ENCODE measurements around the gene SPTBN4. TPM values are rescaled to one million over a fixed set of nuclear protein-coding genes. Genes with fewer than 3 reads are reported as not detected.

SPTBN4 gene
- total RNA-seq, 1 donor from 2014 or later: 0.53 TPM

DNA sequence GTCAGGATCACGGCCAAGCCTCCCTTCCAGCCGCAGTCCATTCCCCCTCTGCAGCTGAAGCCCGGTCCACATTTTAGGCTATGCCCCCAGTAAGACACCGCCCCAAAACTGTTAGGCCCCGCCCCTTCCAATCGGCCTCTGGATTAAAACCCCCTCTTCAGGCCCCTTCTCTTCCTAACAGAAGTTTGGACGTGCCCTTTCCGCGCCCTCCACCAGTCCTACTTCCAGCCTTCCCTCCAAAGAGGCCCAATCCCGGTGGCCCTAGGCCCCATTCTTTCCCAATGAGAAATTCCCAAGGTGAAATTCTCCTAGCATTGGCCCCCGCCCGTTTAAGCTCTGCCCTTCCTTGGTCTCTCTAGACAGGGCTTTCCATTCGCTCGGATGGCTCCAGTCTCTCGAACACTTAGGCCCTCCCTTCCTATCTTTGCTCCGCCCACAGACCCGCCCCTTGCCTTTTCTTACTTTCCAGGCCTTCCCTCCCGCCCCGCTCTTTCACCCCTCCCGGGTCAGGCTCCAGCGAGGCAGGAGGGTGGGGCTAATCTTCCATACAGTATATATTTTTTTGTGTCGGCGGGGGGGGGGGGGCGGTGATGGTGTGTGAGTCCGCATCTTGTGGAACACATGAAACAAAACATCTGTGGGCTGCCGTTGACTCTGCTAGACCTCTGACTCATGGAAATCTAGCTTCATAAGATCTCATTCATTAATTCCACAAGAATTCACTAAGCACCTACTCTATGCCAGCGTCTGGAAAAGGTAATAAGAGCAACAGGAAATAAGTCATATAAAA, 148.0 kb downstream of the SPTBN4 start:
- H3K27ac ChIP-seq: peak overlapping the region; percentile 74
- intact Hi-C loops (cut with DNase I): no loop called here

DNA sequence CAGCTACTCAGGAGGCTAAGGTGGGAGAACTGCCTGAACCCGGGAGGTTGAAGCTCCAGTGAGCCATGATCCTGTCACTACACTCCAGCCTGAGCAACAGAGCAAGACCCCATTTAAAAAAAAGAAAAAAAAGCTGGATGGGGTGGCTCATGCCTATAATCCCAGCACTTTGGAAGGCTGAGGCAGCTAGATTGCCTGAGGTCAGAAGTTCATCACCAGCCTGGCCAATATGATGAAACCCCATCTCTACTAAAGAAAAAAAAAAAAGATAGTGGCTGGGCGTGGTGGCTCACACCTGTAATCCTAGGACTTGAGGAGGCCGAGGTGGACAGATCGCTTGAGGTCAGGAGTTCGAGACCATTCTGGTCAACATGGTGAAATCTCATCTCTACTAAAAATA, 149.4 kb downstream of the SPTBN4 start:
- intact Hi-C loops (cut with DNase I): no loop called here
- TF ChIP-seq, protein P1, sequence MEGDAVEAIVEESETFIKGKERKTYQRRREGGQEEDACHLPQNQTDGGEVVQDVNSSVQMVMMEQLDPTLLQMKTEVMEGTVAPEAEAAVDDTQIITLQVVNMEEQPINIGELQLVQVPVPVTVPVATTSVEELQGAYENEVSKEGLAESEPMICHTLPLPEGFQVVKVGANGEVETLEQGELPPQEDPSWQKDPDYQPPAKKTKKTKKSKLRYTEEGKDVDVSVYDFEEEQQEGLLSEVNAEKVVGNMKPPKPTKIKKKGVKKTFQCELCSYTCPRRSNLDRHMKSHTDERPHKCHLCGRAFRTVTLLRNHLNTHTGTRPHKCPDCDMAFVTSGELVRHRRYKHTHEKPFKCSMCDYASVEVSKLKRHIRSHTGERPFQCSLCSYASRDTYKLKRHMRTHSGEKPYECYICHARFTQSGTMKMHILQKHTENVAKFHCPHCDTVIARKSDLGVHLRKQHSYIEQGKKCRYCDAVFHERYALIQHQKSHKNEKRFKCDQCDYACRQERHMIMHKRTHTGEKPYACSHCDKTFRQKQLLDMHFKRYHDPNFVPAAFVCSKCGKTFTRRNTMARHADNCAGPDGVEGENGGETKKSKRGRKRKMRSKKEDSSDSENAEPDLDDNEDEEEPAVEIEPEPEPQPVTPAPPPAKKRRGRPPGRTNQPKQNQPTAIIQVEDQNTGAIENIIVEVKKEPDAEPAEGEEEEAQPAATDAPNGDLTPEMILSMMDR (IDR thresholded peaks at IDR 0.05): no peak
- no peak overlapping the region for H3K4me3 ChIP-seq
- H3K36me3 ChIP-seq: peaks cover 27% of the 10 kb centered on the region
- no peaks in the 10 kb centered on the region for H3K27me3 ChIP-seq (ENCODE audit: low read depth)
- no peak for ATAC-seq
- peaks cover 30% of the 10 kb centered on the region for H3K4me1 ChIP-seq
- H3K27ac ChIP-seq: no peak overlapping the region
- no peak for DNase-seq
- no peaks in the 10 kb centered on the region for H3K9me3 ChIP-seq

More for the DNA sequence above, 148.0 kb downstream of the SPTBN4 start:
- TF ChIP-seq, protein P1 (IDR thresholded peaks at IDR 0.05): no peak
- DNase-seq (peak; percentile 86), ATAC-seq (peak; percentile 28 to 37)
- Histone ChIP-seq H3K36me3 (peaks cover 14% of the 10 kb centered on the region), H3K4me3 (peak overlapping the region; percentile 59), H3K4me1 (peaks cover 42% of the 10 kb centered on the region), H3K27me3 (ENCODE audit: low read depth) (no peaks in the 10 kb centered on the region), H3K9me3 (no peaks in the 10 kb centered on the region)

GRCh38 chr19:40616941-40617340, 150.1 kb downstream of the SPTBN4 start:
- no peaks in the 10 kb centered on the region for H3K27me3 ChIP-seq (ENCODE audit: low read depth)
- H3K4me1 ChIP-seq: peaks cover 23% of the 10 kb centered on the region
- TF ChIP-seq, protein P1 (IDR thresholded peaks at IDR 0.05): no peak
- peaks cover 35% of the 10 kb centered on the region for H3K36me3 ChIP-seq
- H3K27ac ChIP-seq: no peak overlapping the region
- intact Hi-C loops (cut with DNase I): no loop called here
- ATAC-seq (no peak), DNase-seq (no peak)
- H3K4me3 ChIP-seq: no peak overlapping the region
- H3K9me3 ChIP-seq: no peaks in the 10 kb centered on the region

DNA sequence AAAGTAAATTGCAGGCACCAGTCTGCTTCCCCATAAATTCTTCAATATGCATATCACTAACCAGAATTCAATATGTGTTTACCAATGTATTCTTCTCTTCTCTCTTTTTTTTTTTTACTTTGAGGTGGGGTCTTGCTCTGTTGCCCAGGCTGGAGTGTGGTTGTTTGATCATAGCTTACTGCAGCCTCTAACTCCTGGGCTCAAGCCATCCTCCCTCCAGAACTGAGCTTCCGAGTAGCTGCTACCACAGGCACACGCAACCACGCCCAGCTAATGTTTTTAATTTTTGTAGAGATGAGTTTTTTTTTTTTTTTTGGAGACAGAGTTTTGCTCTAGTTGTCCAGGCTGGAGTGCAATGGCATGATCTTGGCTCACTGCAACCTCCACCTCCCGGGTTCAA, 151.2 kb downstream of the SPTBN4 start:
- Histone ChIP-seq H3K27ac (no peak overlapping the region), H3K4me3 (no peak overlapping the region), H3K4me1 (peaks cover 23% of the 10 kb centered on the region), H3K27me3 (ENCODE audit: low read depth) (no peaks in the 10 kb centered on the region), H3K9me3 (no peaks in the 10 kb centered on the region), H3K36me3 (peaks cover 43% of the 10 kb centered on the region)
- TF ChIP-seq, protein P1 (IDR thresholded peaks at IDR 0.05): no peak
- intact Hi-C loops (cut with DNase I): no loop called here
- DNase-seq (no peak), ATAC-seq (no peak)

- Histone ChIP-seq H3K27me3 (ENCODE audit: low read depth) (no peaks in the 10 kb centered on the region), H3K4me1 (peaks cover 10% of the 10 kb centered on the region), H3K4me3 (no peak overlapping the region), H3K9me3 (no peaks in the 10 kb centered on the region), H3K27ac (no peak overlapping the region), H3K36me3 (peaks cover 59% of the 10 kb centered on the region)
- TF ChIP-seq, protein P1 (IDR thresholded peaks at IDR 0.05): no peak
- no peak for DNase-seq
- intact Hi-C loops (cut with DNase I): no loop called here
- no peak for ATAC-seq
Observed at GRCh38 chr19:40619333-40620160, 152.7 kb downstream of the SPTBN4 start.
